Activated CD8-positive, alpha-beta T cell treated with anti-CD3 and anti-CD28 coated beads, Interleukin-2, amount 10 ng/mL, durations not matched to agents 7 days and 5 days (primary cell): Measurements from ENCODE around the gene KCND3. TPM values are rescaled to one million over a fixed set of nuclear protein-coding genes. Genes with fewer than 3 reads are reported as not detected.

Experiments used
- ATAC-seq: fragments of 150-1000 bp; cut with Tn5 transposase; one replicate; pipeline ENCODE4 v1.10.0; 2021; ENCODE audit warnings: moderate library complexity
- CTCF ChIA-PET: fragments of 350-600 bp; sonication (Branson Sonifier 250); formaldehyde crosslinking; loops from one replicate; lab custom pipeline; 2021; ENCODE audit warnings: antibody characterized with exemption; lab: Charles Lee
- POLR2A ChIA-PET: fragments of 350-600 bp; sonication (Branson Sonifier 250); formaldehyde crosslinking; loops from one replicate; lab custom pipeline; 2021; ENCODE audit warnings: antibody characterized with exemption; lab: Charles Lee
- DNase-seq: peaks from one replicate; pipeline ENCODE4 v3.0.0-alpha.2; 2020
- H3K27ac Mint-ChIP-seq: one replicate; pipeline ENCODE4 v1.8.0; 2021; ENCODE audit warnings: mild to moderate bottlenecking, mixed read lengths
- H3K27me3 Mint-ChIP-seq: one replicate; pipeline ENCODE4 v1.8.0; 2021; ENCODE audit warnings: low read depth, mixed read lengths
- H3K36me3 Mint-ChIP-seq: one replicate; pipeline ENCODE4 v1.8.0; 2021; ENCODE audit warnings: low read depth, mixed read lengths
- H3K4me1 Mint-ChIP-seq: one replicate; pipeline ENCODE4 v1.8.0; 2021; ENCODE audit warnings: low read depth, mixed read lengths
- H3K4me3 Mint-ChIP-seq: one replicate; pipeline ENCODE4 v1.8.0; 2021; ENCODE audit warnings: mild to moderate bottlenecking, mixed read lengths
- H3K9me3 Mint-ChIP-seq: one replicate; pipeline ENCODE4 v1.8.0; 2022; ENCODE audit warnings: mixed read lengths; ENCODE audit not compliant: insufficient read depth
- total RNA-seq, 2 experiments: library from RNA; stranded (reverse); gene quantifications; one replicate each; pipeline ENCODE4 v1.2.3, GENCODE V29; 2021

The KCND3 gene
- total RNA-seq, 2 experiments from 2014 or later, result not detected

- H3K27ac Mint-ChIP-seq, result no peak overlapping the region
- DNase-seq, result no peak
- H3K4me3 Mint-ChIP-seq, result no peak overlapping the region
- CTCF ChIA-PET, result no interaction called here
- ATAC-seq, result no peak
- H3K36me3 Mint-ChIP-seq, result no peaks in the 10 kb centered on the region
- POLR2A ChIA-PET, result no interaction called here
- H3K9me3 Mint-ChIP-seq, result no peaks in the 10 kb centered on the region
- no peaks in the 10 kb centered on the region for H3K4me1 Mint-ChIP-seq
- peaks cover 23% of the 10 kb centered on the region for H3K27me3 Mint-ChIP-seq
Observed at GRCh38 chr1:111827946-111828345, 161.5 kb downstream of the KCND3 start.

GRCh38 chr1:111826278-111826677, 163.2 kb downstream of the KCND3 start:
- Mint-ChIP-seq H3K36me3 (no peaks in the 10 kb centered on the region), H3K27ac (no peak overlapping the region), H3K4me3 (no peak overlapping the region), H3K4me1 (no peaks in the 10 kb centered on the region), H3K9me3 (no peaks in the 10 kb centered on the region), H3K27me3 (peaks cover 23% of the 10 kb centered on the region)
- DNase-seq (no peak), ATAC-seq (no peak)
- ChIA-PET CTCF (no interaction called here), POLR2A (no interaction called here)

- no peaks in the 10 kb centered on the region for H3K36me3 Mint-ChIP-seq
- no peak overlapping the region for H3K4me3 Mint-ChIP-seq
- H3K9me3 Mint-ChIP-seq, result no peaks in the 10 kb centered on the region
- H3K27ac Mint-ChIP-seq, result no peak overlapping the region
- ATAC-seq (no peak), DNase-seq (no peak)
- H3K27me3 Mint-ChIP-seq, result peaks cover 23% of the 10 kb centered on the region
- POLR2A ChIA-PET, result no interaction called here
- CTCF ChIA-PET, result no interaction called here
- no peaks in the 10 kb centered on the region for H3K4me1 Mint-ChIP-seq
Observed at GRCh38 chr1:111825217-111825616, 164.3 kb downstream of the KCND3 start.

- ATAC-seq (no peak), DNase-seq (no peak)
- POLR2A ChIA-PET, result no interaction called here
- H3K4me1 Mint-ChIP-seq, result no peaks in the 10 kb centered on the region
- CTCF ChIA-PET, result no interaction called here
- no peaks in the 10 kb centered on the region for H3K9me3 Mint-ChIP-seq
- H3K4me3 Mint-ChIP-seq, result no peak overlapping the region
- peaks cover 19% of the 10 kb centered on the region for H3K27me3 Mint-ChIP-seq
- no peaks in the 10 kb centered on the region for H3K36me3 Mint-ChIP-seq
- H3K27ac Mint-ChIP-seq, result no peak overlapping the region
Observed at GRCh38 chr1:111822138-111822537, 167.3 kb downstream of the KCND3 start.

GRCh38 chr1:111821121-111821745, 168.2 kb downstream of the KCND3 start:
- H3K4me1 Mint-ChIP-seq, result no peaks in the 10 kb centered on the region
- CTCF ChIA-PET, result interaction anchor here (0.6 kb wide), 1 partner anchor 735 kb away, joined by 3 read pairs; no protein-coding TSS in a partner anchor
- POLR2A ChIA-PET, result no interaction called here
- no peak for ATAC-seq
- DNase-seq, result no peak
- H3K27ac Mint-ChIP-seq, result no peak overlapping the region
- no peaks in the 10 kb centered on the region for H3K9me3 Mint-ChIP-seq
- H3K4me3 Mint-ChIP-seq, result no peak overlapping the region
- H3K36me3 Mint-ChIP-seq, result no peaks in the 10 kb centered on the region
- H3K27me3 Mint-ChIP-seq, result peaks cover 19% of the 10 kb centered on the region

GRCh38 chr1:111819566-111820263, 169.8 kb downstream of the KCND3 start:
- Mint-ChIP-seq H3K4me1 (no peaks in the 10 kb centered on the region), H3K27ac (no peak overlapping the region), H3K4me3 (no peak overlapping the region), H3K9me3 (no peaks in the 10 kb centered on the region), H3K27me3 (peaks cover 13% of the 10 kb centered on the region), H3K36me3 (no peaks in the 10 kb centered on the region)
- DNase-seq, result no peak
- POLR2A ChIA-PET, result no interaction called here
- no peak for ATAC-seq
- CTCF ChIA-PET, result no interaction called here

GRCh38 chr1:111818546-111818945, 170.9 kb downstream of the KCND3 start:
- ATAC-seq (no peak), DNase-seq (no peak)
- Mint-ChIP-seq H3K4me3 (no peak overlapping the region), H3K9me3 (no peaks in the 10 kb centered on the region), H3K27me3 (peaks cover 4% of the 10 kb centered on the region), H3K4me1 (no peaks in the 10 kb centered on the region), H3K27ac (no peak overlapping the region), H3K36me3 (no peaks in the 10 kb centered on the region)
- CTCF ChIA-PET, result no interaction called here
- POLR2A ChIA-PET, result no interaction called here

- H3K9me3 Mint-ChIP-seq, result no peaks in the 10 kb centered on the region
- H3K4me1 Mint-ChIP-seq, result no peaks in the 10 kb centered on the region
- no peaks in the 10 kb centered on the region for H3K27me3 Mint-ChIP-seq
- H3K27ac Mint-ChIP-seq, result no peak overlapping the region
- no peak overlapping the region for H3K4me3 Mint-ChIP-seq
- CTCF ChIA-PET, result no interaction called here
- DNase-seq (no peak), ATAC-seq (no peak)
- POLR2A ChIA-PET, result no interaction called here
- no peaks in the 10 kb centered on the region for H3K36me3 Mint-ChIP-seq
Observed at GRCh38 chr1:111818081-111818480, 171.4 kb downstream of the KCND3 start.

GRCh38 chr1:111814642-111815041, 174.8 kb downstream of the KCND3 start:
- DNase-seq (no peak), ATAC-seq (no peak)
- no peaks in the 10 kb centered on the region for H3K4me1 Mint-ChIP-seq
- CTCF ChIA-PET, result no interaction called here
- H3K9me3 Mint-ChIP-seq, result no peaks in the 10 kb centered on the region
- H3K27ac Mint-ChIP-seq, result no peak overlapping the region
- no peak overlapping the region for H3K4me3 Mint-ChIP-seq
- POLR2A ChIA-PET, result no interaction called here
- no peaks in the 10 kb centered on the region for H3K36me3 Mint-ChIP-seq
- H3K27me3 Mint-ChIP-seq, result no peaks in the 10 kb centered on the region

GRCh38 chr1:111814305-111814628, 175.2 kb downstream of the KCND3 start:
- Mint-ChIP-seq H3K9me3 (no peaks in the 10 kb centered on the region), H3K27me3 (no peaks in the 10 kb centered on the region), H3K4me1 (no peaks in the 10 kb centered on the region), H3K4me3 (no peak overlapping the region), H3K27ac (no peak overlapping the region), H3K36me3 (no peaks in the 10 kb centered on the region)
- POLR2A ChIA-PET, result no interaction called here
- DNase-seq (no peak), ATAC-seq (no peak)
- CTCF ChIA-PET, result no interaction called here

- Mint-ChIP-seq H3K27ac (no peak overlapping the region), H3K9me3 (no peaks in the 10 kb centered on the region)
- ATAC-seq, result no peak
Observed at GRCh38 chr1:111813440-111814304, 175.8 kb downstream of the KCND3 start.

GRCh38 chr1:111812306-111812705, 177.2 kb downstream of the KCND3 start:
- no peak overlapping the region for H3K4me3 Mint-ChIP-seq
- POLR2A ChIA-PET, result no interaction called here
- no peaks in the 10 kb centered on the region for H3K27me3 Mint-ChIP-seq
- no peak for DNase-seq
- no peaks in the 10 kb centered on the region for H3K36me3 Mint-ChIP-seq
- no peaks in the 10 kb centered on the region for H3K9me3 Mint-ChIP-seq
- H3K4me1 Mint-ChIP-seq, result no peaks in the 10 kb centered on the region
- H3K27ac Mint-ChIP-seq, result no peak overlapping the region
- CTCF ChIA-PET, result no interaction called here
- no peak for ATAC-seq

More at GRCh38 chr1:111813440-111814304, 175.8 kb downstream of the KCND3 start:
- no peaks in the 10 kb centered on the region for H3K4me1 Mint-ChIP-seq
- no peaks in the 10 kb centered on the region for H3K27me3 Mint-ChIP-seq
- no peak for DNase-seq
- H3K4me3 Mint-ChIP-seq, result no peak overlapping the region
- ChIA-PET CTCF (no interaction called here), POLR2A (no interaction called here)
- H3K36me3 Mint-ChIP-seq, result no peaks in the 10 kb centered on the region
